NCI-H128 (cell line): Measurements from ENCODE around the gene ADAMTS5.

Experiments used
- DNase-seq: peaks from one replicate; lab custom pipeline; 2025; ENCODE audit not compliant: unreplicated experiment; lab: John Stamatoyannopoulos, UW

ADAMTS5 gene

GRCh38 chr21:26949830-26950229 is 17.1 kb downstream of the ADAMTS5 start:
- no peak for DNase-seq

GRCh38 chr21:26948194-26948593 is 18.7 kb downstream of the ADAMTS5 start:
- DNase-seq: no peak

GRCh38 chr21:26946744-26947446 is 20.0 kb downstream of the ADAMTS5 start:
- no peak for DNase-seq

GRCh38 chr21:26945916-26946675 is 20.8 kb downstream of the ADAMTS5 start:
- DNase-seq: no peak

- no peak for DNase-seq
Observed at GRCh38 chr21:26943921-26944320, 23.0 kb downstream of the ADAMTS5 start.

- no peak for DNase-seq
Observed at GRCh38 chr21:26941421-26941820, 25.5 kb downstream of the ADAMTS5 start.

- no peak for DNase-seq
Observed at GRCh38 chr21:26939601-26940111, 27.2 kb downstream of the ADAMTS5 start.

- no peak for DNase-seq
Observed at GRCh38 chr21:26936641-26937040, 30.2 kb downstream of the ADAMTS5 start.

GRCh38 chr21:26935977-26936376 is 30.9 kb downstream of the ADAMTS5 start:
- DNase-seq: no peak

GRCh38 chr21:26934383-26934782 is 32.5 kb downstream of the ADAMTS5 start:
- no peak for DNase-seq

- no peak for DNase-seq
Observed at GRCh38 chr21:26933448-26933847, 33.4 kb downstream of the ADAMTS5 start.

- DNase-seq: no peak
Observed at GRCh38 chr21:26925636-26926035, 41.3 kb downstream of the ADAMTS5 start.

GRCh38 chr21:26925122-26925521 is 41.8 kb downstream of the ADAMTS5 start:
- DNase-seq: no peak

GRCh38 chr21:26923986-26924385 is 42.9 kb downstream of the ADAMTS5 start:
- no peak for DNase-seq

GRCh38 chr21:26920055-26920454 is 46.8 kb downstream of the ADAMTS5 start:
- DNase-seq: no peak

GRCh38 chr21:26918323-26919079 is 48.4 kb downstream of the ADAMTS5 start:
- DNase-seq: no peak

GRCh38 chr21:26916799-26917198 is 50.1 kb downstream of the ADAMTS5 start:
- no peak for DNase-seq

- DNase-seq: no peak
Observed at GRCh38 chr21:26914557-26914956, 52.3 kb downstream of the ADAMTS5 start.

GRCh38 chr21:26912466-26912865 is 54.4 kb downstream of the ADAMTS5 start:
- no peak for DNase-seq

GRCh38 chr21:26909972-26910371 is 56.9 kb downstream of the ADAMTS5 start:
- no peak for DNase-seq

- no peak for DNase-seq
Observed at GRCh38 chr21:26900980-26901379, 65.9 kb downstream of the ADAMTS5 start.

- DNase-seq: no peak
Observed at GRCh38 chr21:26892151-26892550, 74.7 kb downstream of the ADAMTS5 start.
